Vagina (tissue), 2 donors: ENCODE data around the gene SLX4IP. TPM values are rescaled to one million over a fixed set of nuclear protein-coding genes. Genes with fewer than 3 reads are reported as not detected.
A peak's percentile ranks its signal among the peaks of the same experiment; 100 is the strongest.

Experiments
- DNase-seq, 2 donors: peaks; one replicate each; pipeline ENCODE4 v3.0.0-alpha.2; 2017; ENCODE audit errors: extremely low spot score in 2 of 2
- H3K27ac ChIP-seq: fragments of 200-600 bp; sonication (generic); one replicate; pipeline ENCODE4 v1.5.1; 2019
- H3K27me3 ChIP-seq: fragments of 200-600 bp; sonication (generic); one replicate; pipeline ENCODE4 v1.5.1; 2019
- H3K36me3 ChIP-seq, 2 donors: fragments of 200-600 bp; sonication (generic); one replicate each; pipeline ENCODE4 v1.5.1; 2017 to 2019
- H3K4me1 ChIP-seq: fragments of 200-600 bp; sonication (generic); one replicate; pipeline ENCODE4 v1.5.1; 2019
- H3K4me3 ChIP-seq, 2 donors: fragments of 200-600 bp; sonication (generic); 1 replicate in 1 of 2; 2 replicates in 1 of 2; pipeline ENCODE4 v1.5.1; 2016 to 2019
- H3K9me3 ChIP-seq: fragments of 200-600 bp; sonication (generic); one replicate; pipeline ENCODE4 v1.5.1; 2019
- CTCF ChIP-seq, 3 experiments: fragments of 450-650 bp in 2 of 3; fragments of 200-600 bp in 1 of 3; sonication (generic) in 1 of 3; IDR thresholded peaks; one replicate each; pipeline ENCODE4 v1.5.1; 2017 to 2019; ENCODE audit warnings: antibody characterized with exemption in 3 of 3, mild to moderate bottlenecking in 2 of 3, moderate library complexity in 2 of 3
- POLR2A ChIP-seq, 2 donors: fragments of 450-650 bp; IDR thresholded peaks; one replicate each; pipeline ENCODE4 v1.6.1; 2017; ENCODE audit warnings: antibody characterized with exemption in 2 of 2, mild to moderate bottlenecking in 2 of 2, moderate library complexity in 2 of 2
- POLR2AphosphoS5 ChIP-seq, 2 donors: sonication (generic); formaldehyde crosslinking; IDR thresholded peaks; one replicate each; pipeline ENCODE4 v1.9.0; 2017; ENCODE audit warnings: antibody characterized with exemption in 2 of 2, mild to moderate bottlenecking in 2 of 2, low read depth in 1 of 2; ENCODE audit not compliant: insufficient read depth in 1 of 2
- intact Hi-C: fragments of 100-400 bp; cut with DNase I; formaldehyde crosslinking; loops from one replicate; pipeline ENCODE4 v1.15.1; 2023
- total RNA-seq: library from RNA; depleted of rRNA; stranded (reverse); fragments of >200 nt; gene quantifications from one replicate; pipeline ENCODE4 v1.2.3, GENCODE V29; 2016

The SLX4IP gene
- total RNA-seq, 1 donor from 2014 or later, result 4.9 TPM

GRCh38 chr20:10558635-10559187 lies 123.6 kb downstream of the SLX4IP start:
- Histone ChIP-seq H3K27ac (peak overlapping the region; percentile 30), H3K4me1 (peaks cover 34% of the 10 kb centered on the region), H3K36me3 (no peaks in the 10 kb centered on the region), H3K9me3 (no peaks in the 10 kb centered on the region), H3K27me3 (no peaks in the 10 kb centered on the region), H3K4me3 (no peak overlapping the region)
- no peak for TF ChIP-seq CTCF (IDR thresholded peaks at IDR 0.05)
- TF ChIP-seq POLR2AphosphoS5 (IDR thresholded peaks at IDR 0.05; ENCODE audit: insufficient read depth in 1 of 2, low read depth in 1 of 2), result peak in 1 of 2 donors; percentile 7
- no peak for TF ChIP-seq POLR2A (IDR thresholded peaks at IDR 0.05)
- intact Hi-C loops, result loop anchor here (10.0 kb wide), 2 partner anchors 46 to 716 kb away; no protein-coding TSS in a partner anchor
- no peak for DNase-seq

- H3K9me3 ChIP-seq, result no peaks in the 10 kb centered on the region
- DNase-seq, result no peak
- intact Hi-C loops, result loop anchor here (10.0 kb wide), 2 partner anchors 46 to 716 kb away; no protein-coding TSS in a partner anchor
- TF ChIP-seq CTCF (IDR thresholded peaks at IDR 0.05) (no peak), POLR2AphosphoS5 (IDR thresholded peaks at IDR 0.05; ENCODE audit: insufficient read depth in 1 of 2, low read depth in 1 of 2) (peak in 1 of 2 donors; percentile 7)
- H3K27me3 ChIP-seq, result no peaks in the 10 kb centered on the region
- peaks cover 34% of the 10 kb centered on the region for H3K4me1 ChIP-seq
- peak overlapping the region; percentile 2 for H3K27ac ChIP-seq
- H3K4me3 ChIP-seq, result no peak overlapping the region
- no peaks in the 10 kb centered on the region for H3K36me3 ChIP-seq
Observed at GRCh38 chr20:10559266-10559665, 124.2 kb downstream of the SLX4IP start.

GRCh38 chr20:10560686-10561085 lies 125.6 kb downstream of the SLX4IP start:
- intact Hi-C loops, result no loop called here
- Histone ChIP-seq H3K36me3 (no peaks in the 10 kb centered on the region), H3K4me1 (peaks cover 43% of the 10 kb centered on the region), H3K9me3 (no peaks in the 10 kb centered on the region), H3K27ac (no peak overlapping the region), H3K27me3 (no peaks in the 10 kb centered on the region), H3K4me3 (no peak overlapping the region)
- no peak for DNase-seq
- no peak for TF ChIP-seq CTCF (IDR thresholded peaks at IDR 0.05)

- peaks cover 41% of the 10 kb centered on the region for H3K4me1 ChIP-seq
- H3K36me3 ChIP-seq, result no peaks in the 10 kb centered on the region
- intact Hi-C loops, result no loop called here
- no peaks in the 10 kb centered on the region for H3K27me3 ChIP-seq
- no peak overlapping the region for H3K4me3 ChIP-seq
- TF ChIP-seq POLR2AphosphoS5 (IDR thresholded peaks at IDR 0.05; ENCODE audit: insufficient read depth in 1 of 2, low read depth in 1 of 2) (no peak), POLR2A (IDR thresholded peaks at IDR 0.05) (no peak), CTCF (IDR thresholded peaks at IDR 0.05) (no peak)
- no peaks in the 10 kb centered on the region for H3K9me3 ChIP-seq
- DNase-seq, result no peak
- H3K27ac ChIP-seq, result no peak overlapping the region
Observed at GRCh38 chr20:10561302-10561701, 126.2 kb downstream of the SLX4IP start.

GRCh38 chr20:10562899-10563298 lies 127.8 kb downstream of the SLX4IP start:
- Histone ChIP-seq H3K27me3 (no peaks in the 10 kb centered on the region), H3K4me1 (peaks cover 31% of the 10 kb centered on the region), H3K4me3 (no peak overlapping the region), H3K9me3 (no peaks in the 10 kb centered on the region), H3K36me3 (no peaks in the 10 kb centered on the region), H3K27ac (no peak overlapping the region)
- intact Hi-C loops, result no loop called here
- DNase-seq, result no peak
- no peak for TF ChIP-seq POLR2A (IDR thresholded peaks at IDR 0.05)
- no peak for TF ChIP-seq CTCF (IDR thresholded peaks at IDR 0.05)
- no peak for TF ChIP-seq POLR2AphosphoS5 (IDR thresholded peaks at IDR 0.05; ENCODE audit: insufficient read depth in 1 of 2, low read depth in 1 of 2)
